ENCODE measurements around the gene MYCBP2.

- TF ChIP-seq CTCF (IDR thresholded peaks at IDR 0.05): no peak
- no peak for TF ChIP-seq JUN (IDR thresholded peaks at IDR 0.05)
- no peak for TF ChIP-seq RFX5 (IDR thresholded peaks at IDR 0.05)
- no peak for TF ChIP-seq MYC (IDR thresholded peaks at IDR 0.05; ENCODE audit: borderline replicate concordance, low read length)
- no peak for TF ChIP-seq KDM5A (IDR thresholded peaks at IDR 0.05)
- TF ChIP-seq RCOR1 (IDR thresholded peaks at IDR 0.05; ENCODE audit: low read depth, low read length): no peak
- no peak for TF ChIP-seq NR3C1 (IDR thresholded peaks at IDR 0.05)
- no peak for TF ChIP-seq TP53 (CRISPR knock-in tag; IDR thresholded peaks at IDR 0.05)
These were observed 33.3 kb upstream of the MYCBP2 start for GRCh38 chr13:77360032-77360685.
